ENCODE data around the gene WASF2.
"Not testable (repeated sequence)": the region's sequence is repeated elsewhere in the genome, so short reads cannot be mapped to it uniquely, and the experiment has no call there.

The WASF2 gene

GRCh38 chr1:27447883-27448282, 42.1 kb downstream of the WASF2 start:
- DNase-seq = no peak

- no peak for DNase-seq
Observed at GRCh38 chr1:27447399-27447798, 42.6 kb downstream of the WASF2 start.

- no peak for DNase-seq
Observed at GRCh38 chr1:27446496-27447020, 43.4 kb downstream of the WASF2 start.

- no peak for DNase-seq
Observed at GRCh38 chr1:27445177-27445936, 44.6 kb downstream of the WASF2 start.

- DNase-seq = no peak
Observed at GRCh38 chr1:27444632-27445031, 45.3 kb downstream of the WASF2 start.

- DNase-seq = no peak
Observed at GRCh38 chr1:27439150-27439549, 50.8 kb downstream of the WASF2 start.

- no peak for DNase-seq
Observed at GRCh38 chr1:27438621-27439061, 51.3 kb downstream of the WASF2 start.

GRCh38 chr1:27436204-27437159, 53.5 kb downstream of the WASF2 start:
- DNase-seq = peak; percentile 14

- DNase-seq = no peak
Observed at GRCh38 chr1:27435566-27436203, 54.3 kb downstream of the WASF2 start.

GRCh38 chr1:27433706-27434105, 56.3 kb downstream of the WASF2 start:
- no peak for DNase-seq

GRCh38 chr1:27432725-27433124, 57.2 kb downstream of the WASF2 start:
- DNase-seq = not testable (repeated sequence)

- no peak for DNase-seq
Observed at GRCh38 chr1:27431601-27431940, 58.4 kb downstream of the WASF2 start.

- DNase-seq = no peak
Observed at GRCh38 chr1:27430903-27431600, 58.9 kb downstream of the WASF2 start.

GRCh38 chr1:27429029-27429425, 60.9 kb downstream of the WASF2 start:
- DNase-seq = no peak

- DNase-seq = no peak
Observed at GRCh38 chr1:27428316-27429028, 61.5 kb downstream of the WASF2 start.

GRCh38 chr1:27427816-27428315, 62.1 kb downstream of the WASF2 start:
- no peak for DNase-seq

GRCh38 chr1:27427329-27427728, 62.6 kb downstream of the WASF2 start:
- DNase-seq = no peak

GRCh38 chr1:27423709-27424108, 66.3 kb downstream of the WASF2 start:
- DNase-seq = no peak

GRCh38 chr1:27418326-27419185, 71.4 kb downstream of the WASF2 start:
- no peak for DNase-seq

- no peak for DNase-seq
Observed at GRCh38 chr1:27417713-27418112, 72.3 kb downstream of the WASF2 start.
